WTC11 (cell line): ENCODE data around the gene VPS41. TPM values are rescaled to one million over a fixed set of nuclear protein-coding genes. Genes with fewer than 3 reads are reported as not detected.

Experiments used
- ATAC-seq: fragments of 200-7000 bp; cut with Tn5 transposase; 2 replicates; pipeline ENCODE4 v1.10.0; 2021; ENCODE audit warnings: mild to moderate bottlenecking, moderate library complexity
- CTCF ChIA-PET: fragments of 300-600 bp; sonication (Branson Sonifier 250); formaldehyde crosslinking; loops from one replicate; lab custom pipeline; 2021; ENCODE audit warnings: antibody characterized with exemption; lab: Charles Lee
- POLR2A ChIA-PET: fragments of 350-600 bp; sonication (Branson Sonifier 250); formaldehyde crosslinking; loops from one replicate; lab custom pipeline; 2021; ENCODE audit warnings: antibody characterized with exemption; lab: Charles Lee
- DNase-seq: peaks from one replicate; pipeline ENCODE4 v3.0.0; 2021; ENCODE audit warnings: low spot score
- H3K27ac Mint-ChIP-seq: 2 replicates; pipeline ENCODE4 v1.8.0; 2021; ENCODE audit warnings: mixed read lengths
- H3K27me3 Mint-ChIP-seq: 2 replicates; pipeline ENCODE4 v1.8.0; 2021; ENCODE audit warnings: low read depth, mild to moderate bottlenecking, moderate library complexity, mixed read lengths
- H3K36me3 Mint-ChIP-seq: 2 replicates; pipeline ENCODE4 v1.8.0; 2021; ENCODE audit warnings: mixed read lengths
- H3K4me1 Mint-ChIP-seq: 2 replicates; pipeline ENCODE4 v1.8.0; 2022; ENCODE audit warnings: mixed read lengths
- H3K4me3 Mint-ChIP-seq: 2 replicates; pipeline ENCODE4 v1.8.0; 2021; ENCODE audit warnings: mild to moderate bottlenecking, moderate library complexity, mixed read lengths
- H3K9me3 Mint-ChIP-seq: 2 replicates; pipeline ENCODE4 v1.8.0; 2021; ENCODE audit warnings: mixed read lengths
- ELF4 ChIP-seq: sonication (generic); formaldehyde crosslinking; IDR thresholded peaks from 2 replicates; pipeline ENCODE4 v1.8.1; 2022; ENCODE audit warnings: low read depth, mild to moderate bottlenecking, moderate library complexity, missing genetic modification reagents
- GTF2I ChIP-seq: fragments of 250-450 bp; sonication (Bioruptor Pico); conservative IDR thresholded peaks from 2 replicates; pipeline ENCODE4 v1.4.0; 2021; ENCODE audit warnings: mild to moderate bottlenecking
- JAZF1 ChIP-seq: fragments of 250-450 bp; sonication (Bioruptor Pico); IDR thresholded peaks from 2 replicates; pipeline ENCODE4 v1.9.0; 2021; ENCODE audit warnings: moderate library complexity, mild to moderate bottlenecking, inconsistent platforms
- JUN ChIP-seq: sonication (generic); formaldehyde crosslinking; IDR thresholded peaks from 2 replicates; pipeline ENCODE4 v1.8.0; 2023; ENCODE audit warnings: mild to moderate bottlenecking, missing genetic modification reagents
- NFE2L1 ChIP-seq: sonication (generic); formaldehyde crosslinking; IDR thresholded peaks from 2 replicates; pipeline ENCODE4 v1.8.1; 2023; ENCODE audit warnings: missing genetic modification reagents
- SOX15 ChIP-seq: fragments of 250-450 bp; sonication (Bioruptor Pico); IDR thresholded peaks from 2 replicates; pipeline ENCODE4 v1.9.0; 2021; ENCODE audit warnings: mild to moderate bottlenecking
- ZNF121 ChIP-seq: sonication (generic); formaldehyde crosslinking; IDR thresholded peaks from 2 replicates; pipeline ENCODE4 v1.8.0; 2023; ENCODE audit warnings: missing genetic modification reagents
- ZNF396 ChIP-seq: fragments of 250-450 bp; sonication (Bioruptor Pico); IDR thresholded peaks from 2 replicates; pipeline ENCODE4 v1.8.0; 2021; ENCODE audit warnings: mild to moderate bottlenecking, moderate library complexity, borderline replicate concordance
- ZNF423 ChIP-seq: fragments of 250-450 bp; sonication (Bioruptor Pico); IDR thresholded peaks from 2 replicates; pipeline ENCODE4 v2.1.2; 2022; ENCODE audit warnings: mild to moderate bottlenecking, moderate library complexity
- ZNF512 ChIP-seq: sonication (generic); formaldehyde crosslinking; IDR thresholded peaks from 2 replicates; pipeline ENCODE4 v1.8.1; 2022; ENCODE audit warnings: missing genetic modification reagents, borderline replicate concordance
- total RNA-seq: library from RNA; stranded (reverse); gene quantifications from 3 replicates; pipeline ENCODE4 v1.2.3, GENCODE V29; 2021
- TF ChIP-seq, protein P1 (sequence below): sonication (generic); formaldehyde crosslinking; IDR thresholded peaks from 2 replicates; pipeline ENCODE4 v1.8.1; 2023; ENCODE audit warnings: mild to moderate bottlenecking, missing genetic modification reagents
- TF ChIP-seq, protein P2 (sequence below): fragments of 250-450 bp; sonication (Bioruptor Pico); conservative IDR thresholded peaks from 2 replicates; pipeline ENCODE4 v1.9.0; 2021; ENCODE audit warnings: mild to moderate bottlenecking
- TF ChIP-seq, protein P3 (sequence below): sonication (generic); formaldehyde crosslinking; IDR thresholded peaks from 2 replicates; pipeline ENCODE4 v1.8.1; 2023; ENCODE audit warnings: mild to moderate bottlenecking, missing genetic modification reagents, moderate library complexity
- TF ChIP-seq, protein P4 (sequence below): sonication (generic); formaldehyde crosslinking; IDR thresholded peaks from 2 replicates; pipeline ENCODE4 v1.8.1; 2022; ENCODE audit warnings: mild to moderate bottlenecking, moderate library complexity, missing genetic modification reagents
- TF ChIP-seq, protein P5 (sequence below): sonication (generic); formaldehyde crosslinking; IDR thresholded peaks from 2 replicates; pipeline ENCODE4 v1.8.1; 2022; ENCODE audit warnings: low read depth, mild to moderate bottlenecking, moderate library complexity, missing genetic modification reagents, borderline replicate concordance

Gene VPS41
- total RNA-seq, 1 experiment from 2014 or later, result 50.3 TPM

DNA sequence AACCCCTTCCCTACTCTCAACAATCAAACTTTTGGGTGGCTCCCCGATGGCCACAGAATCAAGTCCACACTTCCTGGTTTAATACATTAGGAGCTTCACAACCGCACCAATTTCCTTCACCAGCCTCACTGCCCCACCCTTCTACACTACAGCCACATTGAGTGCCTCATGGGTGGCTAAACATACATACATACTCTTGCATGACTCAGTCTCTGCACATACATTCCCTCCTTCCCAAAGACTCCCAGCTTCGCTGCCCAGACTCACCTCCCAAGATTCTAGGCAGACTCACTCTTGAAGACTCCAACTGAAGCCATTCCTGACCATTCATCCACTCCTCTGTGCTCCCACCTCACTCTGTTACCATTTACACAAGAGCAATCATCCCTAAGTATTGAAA lies 15.9 kb downstream of the VPS41 start:
- H3K4me3 Mint-ChIP-seq, result no peak overlapping the region
- TF ChIP-seq ZNF423 (CRISPR knock-in tag) (no peak), ZNF512 (CRISPR knock-in tag) (no peak), JUN (CRISPR knock-in tag) (no peak), SOX15 (CRISPR knock-in tag) (no peak), ELF4 (CRISPR knock-in tag) (no peak), NFE2L1 (no peak), GTF2I (CRISPR knock-in tag) (no peak), ZNF396 (CRISPR knock-in tag) (no peak)
- TF ChIP-seq, protein P1, sequence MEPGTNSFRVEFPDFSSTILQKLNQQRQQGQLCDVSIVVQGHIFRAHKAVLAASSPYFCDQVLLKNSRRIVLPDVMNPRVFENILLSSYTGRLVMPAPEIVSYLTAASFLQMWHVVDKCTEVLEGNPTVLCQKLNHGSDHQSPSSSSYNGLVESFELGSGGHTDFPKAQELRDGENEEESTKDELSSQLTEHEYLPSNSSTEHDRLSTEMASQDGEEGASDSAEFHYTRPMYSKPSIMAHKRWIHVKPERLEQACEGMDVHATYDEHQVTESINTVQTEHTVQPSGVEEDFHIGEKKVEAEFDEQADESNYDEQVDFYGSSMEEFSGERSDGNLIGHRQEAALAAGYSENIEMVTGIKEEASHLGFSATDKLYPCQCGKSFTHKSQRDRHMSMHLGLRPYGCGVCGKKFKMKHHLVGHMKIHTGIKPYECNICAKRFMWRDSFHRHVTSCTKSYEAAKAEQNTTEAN (CRISPR knock-in tag), result no peak
- TF ChIP-seq, protein P2, sequence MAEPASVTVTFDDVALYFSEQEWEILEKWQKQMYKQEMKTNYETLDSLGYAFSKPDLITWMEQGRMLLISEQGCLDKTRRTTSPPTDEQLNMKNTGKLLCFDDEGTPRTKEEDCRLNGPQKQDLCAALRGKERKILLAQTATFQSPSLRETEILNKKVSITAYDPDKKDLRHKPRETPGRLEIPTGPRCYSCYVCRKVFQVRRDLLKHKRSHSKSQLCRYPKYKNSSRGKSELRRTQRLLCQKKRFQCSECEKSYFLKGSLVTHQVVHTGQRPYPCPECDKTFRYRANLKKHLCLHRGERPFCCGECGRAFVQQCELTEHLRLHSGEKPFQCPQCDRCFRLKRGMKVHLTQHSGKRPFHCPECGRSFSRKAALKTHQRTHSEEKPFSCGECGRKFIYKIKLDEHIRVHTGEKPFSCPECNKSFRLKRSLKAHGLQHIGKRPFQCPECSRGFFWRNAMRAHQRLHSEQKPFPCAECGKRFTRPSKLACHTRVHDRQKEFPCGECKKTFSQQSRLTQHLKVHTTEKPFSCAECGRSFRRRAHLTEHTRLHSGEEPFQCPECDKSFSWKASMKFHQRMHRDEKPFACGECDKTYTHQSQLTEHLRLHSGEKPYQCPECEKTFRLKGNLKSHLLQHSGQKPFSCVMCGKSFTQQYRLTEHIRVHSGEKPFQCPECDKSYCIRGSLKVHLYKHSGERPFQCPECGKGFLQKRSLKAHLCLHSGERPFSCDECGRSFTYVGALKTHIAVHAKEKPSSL (CRISPR knock-in tag), result no peak
- TF ChIP-seq, protein P3, sequence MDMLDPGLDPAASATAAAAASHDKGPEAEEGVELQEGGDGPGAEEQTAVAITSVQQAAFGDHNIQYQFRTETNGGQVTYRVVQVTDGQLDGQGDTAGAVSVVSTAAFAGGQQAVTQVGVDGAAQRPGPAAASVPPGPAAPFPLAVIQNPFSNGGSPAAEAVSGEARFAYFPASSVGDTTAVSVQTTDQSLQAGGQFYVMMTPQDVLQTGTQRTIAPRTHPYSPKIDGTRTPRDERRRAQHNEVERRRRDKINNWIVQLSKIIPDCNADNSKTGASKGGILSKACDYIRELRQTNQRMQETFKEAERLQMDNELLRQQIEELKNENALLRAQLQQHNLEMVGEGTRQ (CRISPR knock-in tag), result no peak
- TF ChIP-seq, protein P4, sequence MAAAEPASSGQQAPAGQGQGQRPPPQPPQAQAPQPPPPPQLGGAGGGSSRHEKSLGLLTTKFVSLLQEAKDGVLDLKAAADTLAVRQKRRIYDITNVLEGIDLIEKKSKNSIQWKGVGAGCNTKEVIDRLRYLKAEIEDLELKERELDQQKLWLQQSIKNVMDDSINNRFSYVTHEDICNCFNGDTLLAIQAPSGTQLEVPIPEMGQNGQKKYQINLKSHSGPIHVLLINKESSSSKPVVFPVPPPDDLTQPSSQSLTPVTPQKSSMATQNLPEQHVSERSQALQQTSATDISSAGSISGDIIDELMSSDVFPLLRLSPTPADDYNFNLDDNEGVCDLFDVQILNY (CRISPR knock-in tag), result no peak
- TF ChIP-seq, protein P5, sequence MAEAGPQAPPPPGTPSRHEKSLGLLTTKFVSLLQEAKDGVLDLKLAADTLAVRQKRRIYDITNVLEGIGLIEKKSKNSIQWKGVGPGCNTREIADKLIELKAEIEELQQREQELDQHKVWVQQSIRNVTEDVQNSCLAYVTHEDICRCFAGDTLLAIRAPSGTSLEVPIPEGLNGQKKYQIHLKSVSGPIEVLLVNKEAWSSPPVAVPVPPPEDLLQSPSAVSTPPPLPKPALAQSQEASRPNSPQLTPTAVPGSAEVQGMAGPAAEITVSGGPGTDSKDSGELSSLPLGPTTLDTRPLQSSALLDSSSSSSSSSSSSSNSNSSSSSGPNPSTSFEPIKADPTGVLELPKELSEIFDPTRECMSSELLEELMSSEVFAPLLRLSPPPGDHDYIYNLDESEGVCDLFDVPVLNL (CRISPR knock-in tag), result no peak
- ATAC-seq (no peak), DNase-seq (no peak)
- no peaks in the 10 kb centered on the region for H3K9me3 Mint-ChIP-seq
- H3K27ac Mint-ChIP-seq, result no peak overlapping the region; the same call in 1 of the 2 replicates
- CTCF ChIA-PET, result no interaction called here
- no peaks in the 10 kb centered on the region for H3K27me3 Mint-ChIP-seq
- POLR2A ChIA-PET, result no interaction called here
- H3K36me3 Mint-ChIP-seq, result peaks cover 3% of the 10 kb centered on the region
- peaks cover 14% of the 10 kb centered on the region for H3K4me1 Mint-ChIP-seq

DNA sequence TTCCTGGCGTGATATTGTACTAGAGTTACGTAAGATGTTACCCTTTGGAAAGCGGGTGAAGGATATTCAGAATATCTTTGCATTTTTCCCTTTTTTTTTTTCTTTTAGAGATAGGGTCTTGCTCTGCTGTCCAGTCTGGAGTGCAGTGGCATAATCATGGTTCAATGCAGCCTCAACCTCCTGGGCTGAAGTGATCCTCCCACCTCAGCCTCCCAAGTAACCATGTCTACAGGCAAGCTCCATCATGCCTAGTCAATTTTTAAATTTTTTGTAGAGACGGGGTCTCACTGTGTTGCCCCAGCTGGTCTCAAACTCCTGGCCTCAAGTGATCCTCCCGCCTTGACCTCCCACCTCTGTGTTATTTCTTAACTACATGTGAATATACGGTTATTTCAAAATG lies 18.4 kb downstream of the VPS41 start:
- no peak overlapping the region for H3K27ac Mint-ChIP-seq
- ChIA-PET POLR2A (no interaction called here), CTCF (no interaction called here)
- no peaks in the 10 kb centered on the region for H3K27me3 Mint-ChIP-seq
- peaks cover 3% of the 10 kb centered on the region; the same call in 1 of the 2 replicates for H3K36me3 Mint-ChIP-seq
- peaks cover 34% of the 10 kb centered on the region for H3K4me1 Mint-ChIP-seq
- DNase-seq (no peak), ATAC-seq (no peak)
- no peak overlapping the region for H3K4me3 Mint-ChIP-seq
- H3K9me3 Mint-ChIP-seq, result no peaks in the 10 kb centered on the region
- TF ChIP-seq ZNF121 (CRISPR knock-in tag) (peak; percentile 79), GTF2I (CRISPR knock-in tag) (peak; percentile 64; the same call in 1 of the 2 replicates), JAZF1 (CRISPR knock-in tag) (no peak)
